Stomach (tissue), 9 donors: ENCODE results near the gene REPIN1. TPM values are rescaled to one million over a fixed set of nuclear protein-coding genes. Genes with fewer than 3 reads are reported as not detected.

Source experiments
- DNase-seq, 2 donors: peaks; one replicate each; pipeline versions ENCODE4 v3.0.0 to v3.0.0-alpha.2; 2013 to 2019
- H3K27ac ChIP-seq, 5 donors: fragments of 200-600 bp in 4 of 5; sonication (generic) in 4 of 5; one replicate each; pipeline ENCODE4 v1.5.1; 2013 to 2019; ENCODE audit warnings: mild to moderate bottlenecking in 1 of 5, moderate library complexity in 1 of 5
- H3K27me3 ChIP-seq, 3 donors: fragments of 200-600 bp; sonication (generic); one replicate each; pipeline ENCODE4 v1.5.1; 2017 to 2019; ENCODE audit warnings: mixed run types in 1 of 3
- H3K36me3 ChIP-seq, 4 donors: fragments of 200-600 bp; sonication (generic); 1 replicate in 3 of 4; 2 replicates in 1 of 4; pipeline ENCODE4 v1.5.1; 2016 to 2019
- H3K4me1 ChIP-seq, 4 donors: fragments of 200-600 bp; sonication (generic); one replicate each; pipeline ENCODE4 v1.5.1; 2016 to 2019
- H3K4me3 ChIP-seq, 4 donors: fragments of 200-600 bp; sonication (generic) in 3 of 4; one replicate each; pipeline ENCODE4 v1.5.1; 2016 to 2019; ENCODE audit warnings: mild to moderate bottlenecking in 1 of 4
- H3K9me3 ChIP-seq, 4 donors: fragments of 200-600 bp; sonication (generic); one replicate each; pipeline ENCODE4 v1.5.1; 2016 to 2019
- CTCF ChIP-seq, 7 experiments: fragments of 450-650 bp in 4 of 7; fragments of 200-600 bp in 3 of 7; sonication (generic) in 3 of 7; IDR thresholded peaks; one replicate each; pipeline ENCODE4 v1.5.1; 2016 to 2019; ENCODE audit warnings: antibody characterized with exemption in 7 of 7, control low read depth in 2 of 7, mild to moderate bottlenecking in 1 of 7
- EP300 ChIP-seq: sonication (generic); formaldehyde crosslinking; IDR thresholded peaks from one replicate; pipeline ENCODE4 v1.6.1; 2017; ENCODE audit warnings: antibody characterized with exemption
- POLR2A ChIP-seq, 4 donors: fragments of 450-650 bp; IDR thresholded peaks; one replicate each; pipeline ENCODE4 v1.6.1; 2016; ENCODE audit warnings: antibody characterized with exemption in 4 of 4, control low read depth in 2 of 4, mild to moderate bottlenecking in 1 of 4, moderate library complexity in 1 of 4
- POLR2AphosphoS5 ChIP-seq, 3 donors: sonication (generic); formaldehyde crosslinking; IDR thresholded peaks; one replicate each; pipeline ENCODE4 v1.6.1; 2016; ENCODE audit warnings: antibody characterized with exemption in 3 of 3
- WGBS, 5 donors: extraction: QIAGEN DNeasy Blood & Tissue Kit in 3 of 5; methylation state at CpG; one replicate each; pipeline versions ENCODE4 v1.1.5 to v1.1.7; 2013 to 2018; 5-methylcytosine and 5-hydroxymethylcytosine counted together
- intact Hi-C: fragments of 100-400 bp; cut with DNase I; formaldehyde crosslinking; loops from one replicate; pipeline ENCODE4 v1.15.1; 2023; ENCODE audit warnings: low total_unique reads
- polyA plus RNA-seq, 3 donors: library from polyadenylated mRNA; stranded (reverse); fragments of 200-250 nt; gene quantifications; one replicate each; pipeline ENCODE4 v1.2.3, GENCODE V29; 2013
- total RNA-seq, 5 donors: library from RNA; depleted of rRNA; stranded (reverse); fragments of >200 nt; gene quantifications; one replicate each; pipeline versions ENCODE4 v1.1.0 to v1.2.3, GENCODE V29; 2014 to 2016
- donor health status: healthy with polysubstance abuse.
- donor health status: Bipolar disorder and iron deficiency.
- donor health status: healthy.

REPIN1 gene
- total and polyA plus RNA-seq, 8 donors, result 35.9 to 298 (median 49.3) TPM

- intact Hi-C loops, result no loop called here
- H3K36me3 ChIP-seq, result peaks cover 0 to 46% (median 41%) of the 10 kb centered on the region in 4 donors
- no peaks in the 10 kb centered on the region for H3K9me3 ChIP-seq
- peak overlapping the region; percentile 49 to 96 (median 92) for H3K27ac ChIP-seq
- H3K27me3 ChIP-seq, result no peaks in the 10 kb centered on the region
- DNase-seq, result no peak
- H3K4me3 ChIP-seq, result no peak overlapping the region
- TF ChIP-seq EP300 (no peak), POLR2AphosphoS5 (IDR thresholded peaks at IDR 0.05) (peak in 1 of 3 donors; percentile 31)
- WGBS, 5 donors, result 86 to 93% (median 90%) methylated on average over 10 of the region's 10 CpGs
- peaks cover 26 to 46% (median 34%) of the 10 kb centered on the region in 4 donors for H3K4me1 ChIP-seq
Measured at GRCh38 chr7:150325110-150325611, 43.5 kb upstream of the REPIN1 start.

GRCh38 chr7:150325901-150326300 lies 42.7 kb upstream of the REPIN1 start:
- Histone ChIP-seq H3K27ac (peak overlapping the region in 2 of 5 donors; percentile 94 to 96), H3K36me3 (peaks cover 0 to 54% (median 49%) of the 10 kb centered on the region in 4 donors), H3K4me1 (peaks cover 26 to 46% (median 34%) of the 10 kb centered on the region in 4 donors), H3K4me3 (no peak overlapping the region), H3K27me3 (no peaks in the 10 kb centered on the region), H3K9me3 (no peaks in the 10 kb centered on the region)
- WGBS, 5 donors, result 93 to 95% (median 94%) methylated on average over 6 of the region's 6 CpGs
- no peak for DNase-seq
- TF ChIP-seq POLR2AphosphoS5 (IDR thresholded peaks at IDR 0.05) (no peak), EP300 (no peak), POLR2A (IDR thresholded peaks at IDR 0.05) (no peak), CTCF (IDR thresholded peaks at IDR 0.05) (no peak)
- intact Hi-C loops, result no loop called here

GRCh38 chr7:150326657-150327268 lies 41.9 kb upstream of the REPIN1 start:
- Histone ChIP-seq H3K36me3 (peaks cover 0 to 62% (median 57%) of the 10 kb centered on the region in 4 donors), H3K9me3 (no peaks in the 10 kb centered on the region), H3K27me3 (no peaks in the 10 kb centered on the region), H3K4me1 (peaks cover 22 to 37% (median 32%) of the 10 kb centered on the region in 4 donors), H3K27ac (no peak overlapping the region), H3K4me3 (no peak overlapping the region)
- 91 to 96% (median 93%) methylated on average over 4 of the region's 4 CpGs for WGBS, 5 donors
- TF ChIP-seq EP300 (no peak), POLR2AphosphoS5 (IDR thresholded peaks at IDR 0.05) (no peak), POLR2A (IDR thresholded peaks at IDR 0.05) (no peak), CTCF (IDR thresholded peaks at IDR 0.05) (no peak)
- intact Hi-C loops, result no loop called here
- no peak for DNase-seq

GRCh38 chr7:150327308-150327707 lies 41.3 kb upstream of the REPIN1 start:
- intact Hi-C loops, result no loop called here
- peaks cover 0 to 68% (median 60%) of the 10 kb centered on the region in 4 donors for H3K36me3 ChIP-seq
- no peak for DNase-seq
- no peak overlapping the region for H3K4me3 ChIP-seq
- TF ChIP-seq POLR2A (IDR thresholded peaks at IDR 0.05) (no peak), CTCF (IDR thresholded peaks at IDR 0.05) (no peak), POLR2AphosphoS5 (IDR thresholded peaks at IDR 0.05) (no peak), EP300 (no peak)
- 90 to 97% (median 96%) methylated on average over 3 of the region's 3 CpGs for WGBS, 5 donors
- peaks cover 17 to 32% (median 27%) of the 10 kb centered on the region in 4 donors for H3K4me1 ChIP-seq
- H3K9me3 ChIP-seq, result no peaks in the 10 kb centered on the region
- no peak overlapping the region for H3K27ac ChIP-seq
- no peaks in the 10 kb centered on the region for H3K27me3 ChIP-seq
